GM10248 (cell line): ENCODE measurements around the gene C11orf91.
"Not testable (repeated sequence)": the region's sequence is repeated elsewhere in the genome, so short reads cannot be mapped to it uniquely, and the experiment has no call there.

ENCODE experiments used
- CTCF ChIA-PET: fragments of 300-600 bp; sonication (Branson Sonifier 250); formaldehyde crosslinking; extraction: SDS; loops from one replicate; lab custom pipeline; 2021; ENCODE audit warnings: antibody characterized with exemption; lab: Yijun Ruan, JAX
- POLR2A ChIA-PET: fragments of 350-650 bp; sonication (Branson Sonifier 250); formaldehyde crosslinking; extraction: SDS; loops from one replicate; lab custom pipeline; 2020; ENCODE audit warnings: antibody characterized with exemption; lab: Yijun Ruan, JAX
- DNase-seq: peaks from one replicate; pipeline ENCODE4 v3.0.0; 2012; ENCODE audit errors: extremely low spot score
- CTCF ChIP-seq: IDR thresholded peaks from 2 replicates; pipeline ENCODE4 v1.5.1; 2012; ENCODE audit warnings: mild to moderate bottlenecking, low read depth; ENCODE audit errors: extremely low read depth, missing control alignments, control extremely low read depth

C11orf91 gene

GRCh38 chr11:33682019-33682418 is 18.6 kb downstream of the C11orf91 start:
- DNase-seq = no peak
- no peak for TF ChIP-seq CTCF
- ChIA-PET POLR2A (interaction anchor here (0.6 kb wide), 1 partner anchor 55 kb away, joined by 3 read pairs; no protein-coding TSS in a partner anchor), CTCF (interaction anchor here (1.1 to 3.1 kb wide), 4 partner anchors 10 to 24 kb away, joined by 3 to 9 read pairs (median 4); no protein-coding TSS in a partner anchor)

DNA sequence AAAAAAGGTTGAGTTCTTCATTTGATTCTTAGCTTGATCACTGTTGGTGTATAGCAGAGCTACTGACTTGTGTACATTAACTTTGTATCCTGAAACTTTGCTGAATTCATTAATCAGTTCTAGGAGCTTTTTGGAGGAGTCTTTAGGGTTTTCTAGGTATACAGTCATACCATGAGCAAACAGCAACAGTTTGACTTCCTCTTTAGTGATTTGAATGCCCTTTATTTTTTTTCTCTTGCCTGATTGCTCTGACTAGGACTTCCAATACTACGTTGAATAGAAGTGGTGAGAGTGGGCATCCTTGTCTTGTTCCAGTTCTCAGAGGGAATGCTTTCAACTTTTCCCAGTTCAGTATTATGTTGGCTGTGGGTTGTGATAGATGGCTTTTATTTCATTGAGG is 22.0 kb downstream of the C11orf91 start:
- POLR2A ChIA-PET, DNase-seq: not testable (repeated sequence)
- CTCF ChIA-PET = interaction anchor here (1.2 to 1.8 kb wide), 3 partner anchors 9 to 64 kb away, joined by 4 read pairs; no protein-coding TSS in a partner anchor

- POLR2A ChIA-PET = no interaction called here
- no peak for DNase-seq
- CTCF ChIA-PET = interaction anchor here (0.9 to 1.0 kb wide), 2 partner anchors 9 to 68 kb away, joined by 3 read pairs; no protein-coding TSS in a partner anchor
- no peak for TF ChIP-seq CTCF
Observed at GRCh38 chr11:33674035-33674814, 26.4 kb downstream of the C11orf91 start.

DNA sequence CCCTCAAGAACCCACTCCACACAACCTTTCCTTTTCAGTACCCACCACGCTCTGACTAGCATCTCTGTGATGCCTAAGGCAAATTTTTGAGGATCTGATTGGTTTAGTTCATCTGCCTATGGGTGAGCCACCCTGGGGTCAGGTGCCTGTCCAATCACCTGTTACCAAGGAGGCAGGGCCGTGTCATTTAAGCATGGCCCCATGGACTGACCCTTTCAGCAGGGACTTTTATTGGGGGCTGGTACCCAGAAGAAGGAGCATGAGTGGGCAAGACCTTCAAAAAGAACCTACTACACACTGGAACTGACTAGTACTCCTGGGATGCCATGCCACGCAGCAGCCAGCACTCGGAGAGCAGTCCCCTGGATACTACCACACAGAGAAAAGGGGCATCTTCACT is 28.4 kb downstream of the C11orf91 start:
- DNase-seq = no peak

DNA sequence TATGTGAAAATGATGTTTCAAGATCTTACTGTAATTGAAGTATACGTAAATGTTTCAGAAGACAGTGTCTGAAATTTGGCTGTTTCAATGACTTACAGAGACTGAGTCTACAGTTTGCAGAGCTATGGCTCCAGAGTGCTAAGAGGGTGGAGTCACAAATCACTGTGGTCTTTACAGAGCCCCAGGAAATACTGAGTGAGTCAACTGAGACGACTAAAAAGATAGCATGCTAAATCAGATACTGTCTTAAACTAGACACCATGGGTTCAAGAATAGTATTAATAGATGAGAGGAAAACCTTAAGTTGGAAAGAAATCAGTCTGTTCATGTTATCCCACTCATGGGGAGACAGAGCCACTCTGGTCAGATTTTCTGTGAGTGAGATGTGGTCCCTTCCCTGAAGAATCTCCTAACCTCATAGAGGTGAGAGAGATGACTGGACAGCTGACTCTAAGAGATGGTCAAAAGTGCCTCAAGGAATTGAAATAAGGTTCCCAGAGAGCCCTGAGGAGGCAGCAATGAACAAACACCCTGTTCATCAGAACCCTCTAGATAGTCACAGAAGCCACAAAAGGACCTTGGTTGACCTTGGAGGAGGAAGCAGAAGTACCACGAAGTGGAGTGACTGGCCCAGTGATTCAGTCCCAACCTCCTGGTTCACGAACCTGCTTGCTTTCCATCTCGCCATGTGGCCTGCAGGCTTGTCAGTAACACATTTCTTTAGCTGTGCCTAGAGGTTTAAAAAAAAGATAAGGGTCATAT is 30.2 kb downstream of the C11orf91 start:
- ChIA-PET CTCF (interaction anchor here (1.2 to 1.7 kb wide), 3 partner anchors 8 to 19 kb away, joined by 4 read pairs; no protein-coding TSS in a partner anchor), POLR2A (no interaction called here)
- DNase-seq = no peak
- no peak for TF ChIP-seq CTCF

More for the DNA sequence above, 28.4 kb downstream of the C11orf91 start:
- ChIA-PET POLR2A (no interaction called here), CTCF (no interaction called here)
- no peak for TF ChIP-seq CTCF

DNA sequence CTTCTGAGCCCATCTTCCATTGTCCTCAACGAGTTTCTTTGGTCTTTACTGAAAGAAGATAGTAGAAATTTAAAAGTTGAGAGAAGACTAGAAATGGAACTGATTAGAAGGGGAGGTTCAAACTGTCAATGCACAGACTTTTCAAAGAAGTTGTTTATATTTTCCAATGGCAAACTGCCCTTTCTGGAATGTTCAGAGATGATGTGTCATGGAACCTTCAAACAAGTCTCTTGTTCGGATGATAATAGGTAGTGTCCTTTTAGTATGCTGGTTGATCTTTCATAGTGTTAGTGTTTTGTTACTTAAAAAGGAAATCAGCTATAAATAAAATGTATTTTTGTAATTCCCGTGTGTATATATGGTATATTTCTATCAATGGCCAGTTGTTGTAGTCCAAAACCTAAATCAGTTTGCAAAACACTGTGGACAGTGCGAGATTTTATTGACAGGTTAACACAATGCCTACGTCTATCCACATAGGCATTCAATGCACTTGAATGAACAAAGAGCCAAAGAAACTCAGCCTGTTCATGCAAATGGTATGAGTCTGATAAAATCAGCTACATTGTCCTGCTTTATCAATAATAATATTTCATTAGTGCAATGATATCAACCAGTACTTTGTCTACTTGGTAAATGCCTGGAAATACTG is 30.9 kb downstream of the C11orf91 start:
- no peak for TF ChIP-seq CTCF
- ChIA-PET POLR2A (no interaction called here), CTCF (interaction anchor here (1.2 to 2.2 kb wide), 4 partner anchors 9 to 20 kb away, joined by 4 to 5 read pairs (median 4); no protein-coding TSS in a partner anchor)
- DNase-seq = no peak
